ENCODE data around the gene PTPRZ1.

GRCh38 chr7:121890833-121891232 lies 17.9 kb downstream of the PTPRZ1 start:
- no peak for TF ChIP-seq CTCF (IDR thresholded peaks at IDR 0.05; ENCODE audit: insufficient read depth, low read length, poor library complexity, severe bottlenecking)
- TF ChIP-seq EZH2phosphoT487 (conservative IDR thresholded peaks at IDR 0.05; ENCODE audit: low read length): no peak

All from SU-DHL-6 (cell line).